Stimulated activated CD8-positive, alpha-beta memory T cell treated with anti-CD3 and anti-CD28 coated beads, Interleukin-15, amount 100 ng/mL, for 4 hours (primary cell): ENCODE data around the gene FBXL17.

Source experiments
- DNase-seq, 2 donors: peaks; one replicate each; pipeline ENCODE4 v3.0.0-alpha.2; 2020; ENCODE audit warnings: low read depth in 2 of 2

The FBXL17 gene

GRCh38 chr5:107814183-107814827, 567.6 kb downstream of the FBXL17 start:
- no peak for DNase-seq

GRCh38 chr5:107813559-107813958, 568.3 kb downstream of the FBXL17 start:
- DNase-seq: no peak

- DNase-seq: no peak
These were observed 569.2 kb downstream of the FBXL17 start for GRCh38 chr5:107812570-107813141.

GRCh38 chr5:107809201-107810034, 572.5 kb downstream of the FBXL17 start:
- no peak for DNase-seq
